Mucosa of gallbladder (tissue), 1 donor: ENCODE results near the gene SMG9. TPM values are rescaled to one million over a fixed set of nuclear protein-coding genes. Genes with fewer than 3 reads are reported as not detected.
"Not testable (repeated sequence)": the region's sequence is repeated elsewhere in the genome, so short reads cannot be mapped to it uniquely, and the experiment has no call there.

Experiments
- DNase-seq: peaks from one replicate; pipeline ENCODE4 v3.0.0-alpha.2; 2020; ENCODE audit warnings: low spot score
- total RNA-seq: library from RNA; stranded (reverse); gene quantifications from one replicate; pipeline ENCODE4 v1.2.1, GENCODE V29; 2021
- donor health status: DM: no; HTN: no; CAD: no.

SMG9 gene
- total RNA-seq, 1 donor from 2014 or later = 71.4 TPM

DNA sequence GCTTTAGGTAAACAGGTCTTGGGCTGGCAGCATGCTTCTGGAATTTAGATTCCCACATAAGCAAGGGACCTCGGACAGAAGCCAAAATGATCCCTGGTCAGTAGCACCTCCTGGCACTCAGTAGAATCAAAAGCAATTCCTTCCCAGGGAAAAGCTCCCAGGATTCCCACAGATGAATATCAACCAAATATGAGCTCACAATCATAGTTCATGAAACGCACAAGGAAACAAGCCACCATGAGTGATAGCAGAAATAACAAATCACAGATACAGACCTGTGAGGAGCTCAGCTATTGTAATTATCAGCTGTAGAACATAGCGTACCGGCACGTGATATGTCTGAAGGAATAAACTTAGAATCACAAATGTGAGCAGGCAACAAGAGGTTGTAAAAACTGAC is 63.0 kb downstream of the SMG9 start:
- DNase-seq = no peak

DNA sequence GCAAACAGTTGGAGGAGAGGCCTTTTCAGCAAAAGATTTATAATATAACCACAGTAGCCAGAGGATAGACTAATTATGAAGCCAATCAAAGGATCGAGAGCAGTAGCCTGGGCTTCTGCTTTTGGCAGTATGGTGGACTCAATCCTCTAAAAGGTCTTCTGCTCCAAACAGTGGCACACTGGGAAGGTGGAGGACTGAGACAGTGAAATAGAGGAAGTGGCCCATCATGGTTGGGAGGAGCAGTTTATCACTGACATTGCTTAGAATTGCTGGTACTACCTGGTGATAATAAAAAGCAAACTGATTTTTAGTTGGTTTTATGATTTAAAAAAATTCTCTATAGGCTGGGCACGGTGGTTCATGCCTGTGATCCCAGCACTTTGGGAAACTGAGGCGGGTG is 63.9 kb downstream of the SMG9 start:
- no peak for DNase-seq

DNA sequence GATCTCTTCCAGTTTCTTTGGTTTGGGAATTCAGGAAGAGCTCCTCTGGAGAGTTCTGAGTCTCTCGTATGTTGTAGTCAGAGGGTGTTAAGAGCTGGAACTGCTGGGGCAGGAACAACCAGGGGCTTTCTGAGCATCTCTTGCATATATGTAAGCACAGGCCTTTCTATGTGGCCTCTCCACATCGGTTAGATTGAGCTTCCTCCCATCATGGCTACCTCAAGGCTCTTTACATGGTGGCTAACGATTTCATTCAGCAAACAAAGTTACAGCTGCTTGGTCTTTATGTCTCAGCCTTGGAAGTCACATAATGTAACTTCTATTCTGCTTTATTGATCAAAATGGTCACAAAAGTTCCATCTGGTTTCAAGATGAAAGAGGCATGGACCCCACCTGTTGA is 64.3 kb downstream of the SMG9 start:
- DNase-seq = no peak

DNA sequence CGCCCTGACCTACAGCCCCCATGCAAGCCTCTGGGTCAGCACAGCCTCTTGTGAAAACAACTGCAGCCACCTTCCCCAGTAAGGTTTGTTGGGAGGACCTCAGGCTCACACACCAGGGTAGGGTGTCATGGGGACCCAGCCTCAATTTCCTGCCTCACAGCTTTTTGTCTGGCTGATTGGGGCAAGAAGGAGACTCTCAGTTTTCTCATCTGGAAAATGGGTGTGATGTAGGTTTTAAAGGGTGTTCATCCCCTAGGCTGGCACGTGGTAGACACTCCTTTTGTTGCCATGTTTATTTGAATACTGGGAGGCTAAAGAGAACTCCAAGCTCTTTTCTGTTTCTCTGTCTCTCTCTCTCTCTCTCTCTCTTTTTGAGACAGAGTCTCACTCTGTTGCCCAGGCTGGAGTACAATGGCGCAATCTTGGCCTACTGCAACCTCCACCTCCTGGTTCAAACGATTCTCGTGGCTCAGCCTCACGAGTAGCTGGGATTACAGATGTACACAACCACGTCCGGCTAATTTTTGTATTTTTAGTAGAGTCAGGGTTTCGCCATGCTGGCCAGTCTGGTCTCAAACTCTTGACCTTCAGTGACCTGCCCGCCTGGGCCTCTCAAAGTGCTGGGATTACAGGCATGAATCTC is 66.6 kb downstream of the SMG9 start:
- no peak for DNase-seq

DNA sequence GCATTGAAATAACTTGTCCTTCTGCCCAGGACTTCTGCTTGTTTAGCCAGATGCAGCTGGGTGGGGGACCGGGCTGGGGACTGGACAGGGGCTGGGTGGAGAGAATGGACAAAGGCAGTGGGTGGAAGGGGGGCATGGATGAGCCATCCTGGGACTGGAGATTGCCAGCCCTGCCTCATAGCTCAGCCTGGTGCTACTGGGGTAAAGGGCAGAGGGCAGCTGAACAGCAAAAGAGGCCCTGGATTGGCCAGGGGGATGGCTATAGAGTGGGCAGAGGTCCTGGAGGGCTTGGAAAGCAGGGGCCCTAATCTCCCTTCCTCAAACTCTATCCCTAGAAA is 67.1 kb downstream of the SMG9 start:
- no peak for DNase-seq

DNA sequence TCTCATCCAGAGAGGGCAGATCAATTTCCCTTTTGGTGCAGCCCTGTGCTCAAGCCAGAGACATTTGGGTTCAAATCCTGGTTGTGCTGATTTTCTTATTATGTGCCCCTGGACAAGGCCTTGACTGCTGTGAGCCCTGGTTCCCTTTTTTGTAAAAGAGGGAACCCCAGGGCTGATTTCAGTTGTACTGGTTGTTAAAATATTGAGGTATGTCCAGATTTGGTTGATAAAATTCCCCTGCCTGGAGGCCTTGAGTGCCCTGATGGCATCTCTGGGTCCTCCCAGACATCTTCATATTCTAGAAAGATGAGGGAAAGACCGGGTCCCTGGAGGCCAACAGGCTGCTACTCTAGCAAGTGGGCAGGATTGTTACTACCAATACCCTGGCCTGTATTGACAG is 70.4 kb downstream of the SMG9 start:
- no peak for DNase-seq

DNA sequence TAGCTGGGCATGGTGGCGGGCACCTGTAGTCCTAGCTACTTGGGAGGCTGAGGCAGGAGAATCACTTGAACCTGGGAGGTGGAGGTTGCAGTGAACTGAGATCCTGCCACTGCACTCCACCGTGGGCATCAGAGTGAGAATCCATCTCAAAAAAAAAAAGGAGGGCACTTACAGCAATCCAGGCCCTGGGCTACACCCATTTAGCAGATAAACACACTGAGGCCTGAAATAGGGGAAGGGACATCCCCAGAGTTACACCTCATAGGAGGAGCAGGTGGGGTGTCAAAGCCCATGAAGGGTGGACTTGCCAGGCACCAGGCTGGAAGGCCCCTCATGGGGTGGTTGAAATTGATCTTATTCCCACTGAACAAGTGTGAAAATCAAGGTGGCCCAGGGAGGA is 70.9 kb downstream of the SMG9 start:
- DNase-seq = no peak

DNA sequence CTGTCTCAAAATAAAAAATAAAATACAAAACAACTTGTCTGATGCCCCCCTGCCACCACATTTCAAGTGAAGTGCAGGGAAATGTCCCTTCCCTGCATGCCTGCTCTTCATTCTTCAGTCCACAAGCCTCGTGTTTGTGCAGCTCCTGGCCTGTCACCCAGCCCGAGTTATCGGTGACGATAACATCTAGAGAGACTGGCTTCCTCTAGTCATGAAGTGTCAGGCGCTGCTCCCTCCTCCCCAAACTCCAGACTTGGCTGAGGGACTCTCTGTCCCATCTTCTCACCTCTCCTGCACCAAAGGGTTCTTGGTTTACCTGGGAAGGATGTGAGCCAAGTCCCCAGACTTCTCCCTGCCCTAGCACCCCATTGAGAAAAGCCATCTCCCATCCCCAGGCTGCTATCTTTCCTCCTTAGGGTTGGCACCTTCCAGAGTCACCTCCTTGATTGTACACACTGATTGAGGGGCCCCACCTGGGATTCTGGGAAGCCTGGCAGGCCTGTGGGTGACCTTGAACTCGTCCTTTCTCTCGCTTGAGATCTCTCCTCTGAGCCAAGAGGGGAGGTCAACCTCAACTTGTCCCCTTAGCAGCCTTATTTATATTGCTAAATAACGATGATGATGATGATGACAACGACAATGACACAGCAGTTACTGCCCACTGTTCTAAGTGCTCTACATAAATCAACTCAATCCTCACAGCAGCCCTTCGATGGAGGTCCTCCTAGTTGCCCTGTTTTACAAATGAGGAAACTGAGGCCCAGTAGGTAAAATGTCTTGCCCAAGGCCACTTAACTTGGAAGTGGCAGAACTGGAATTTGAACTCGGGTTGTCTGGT is 71.7 kb downstream of the SMG9 start:
- DNase-seq = no peak

DNA sequence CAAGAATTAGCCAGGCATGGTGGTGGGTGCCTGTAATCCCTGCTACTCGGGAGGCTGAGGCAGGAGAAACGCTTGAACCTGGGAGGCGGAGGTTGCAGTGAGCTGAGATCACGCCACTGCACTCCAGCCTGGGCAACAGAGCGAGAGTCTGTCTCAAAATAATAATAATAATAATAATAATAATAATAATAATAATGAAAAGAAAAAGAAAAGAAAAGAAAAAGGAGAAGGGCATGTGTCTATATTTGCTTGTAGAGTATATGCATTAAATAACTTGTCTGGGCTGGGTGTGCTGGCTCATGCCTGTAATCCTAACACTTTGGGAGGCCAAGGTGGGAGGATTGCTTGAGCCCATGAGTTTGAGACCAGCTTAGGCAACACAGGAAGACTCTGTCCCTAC is 72.5 kb downstream of the SMG9 start:
- DNase-seq = not testable (repeated sequence)

DNA sequence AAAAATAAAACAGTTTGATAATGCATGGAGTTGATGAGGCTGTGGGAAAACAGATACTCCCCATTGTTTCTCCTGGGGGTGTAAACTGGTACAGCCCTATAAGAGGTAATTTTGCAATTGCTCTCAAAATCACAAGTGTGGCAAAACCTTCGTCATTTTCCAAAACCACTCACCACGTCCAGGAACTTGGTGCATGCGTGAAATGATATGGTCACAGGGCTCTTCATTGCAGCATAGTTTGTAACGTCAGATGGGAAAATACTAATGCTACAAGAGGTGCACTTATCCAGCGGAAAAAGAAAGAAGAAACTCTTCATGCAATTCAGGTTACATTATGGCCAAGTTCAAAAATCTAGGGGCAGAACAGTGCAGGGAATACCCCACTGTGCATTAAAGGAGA is 72.9 kb downstream of the SMG9 start:
- DNase-seq = no peak

DNA sequence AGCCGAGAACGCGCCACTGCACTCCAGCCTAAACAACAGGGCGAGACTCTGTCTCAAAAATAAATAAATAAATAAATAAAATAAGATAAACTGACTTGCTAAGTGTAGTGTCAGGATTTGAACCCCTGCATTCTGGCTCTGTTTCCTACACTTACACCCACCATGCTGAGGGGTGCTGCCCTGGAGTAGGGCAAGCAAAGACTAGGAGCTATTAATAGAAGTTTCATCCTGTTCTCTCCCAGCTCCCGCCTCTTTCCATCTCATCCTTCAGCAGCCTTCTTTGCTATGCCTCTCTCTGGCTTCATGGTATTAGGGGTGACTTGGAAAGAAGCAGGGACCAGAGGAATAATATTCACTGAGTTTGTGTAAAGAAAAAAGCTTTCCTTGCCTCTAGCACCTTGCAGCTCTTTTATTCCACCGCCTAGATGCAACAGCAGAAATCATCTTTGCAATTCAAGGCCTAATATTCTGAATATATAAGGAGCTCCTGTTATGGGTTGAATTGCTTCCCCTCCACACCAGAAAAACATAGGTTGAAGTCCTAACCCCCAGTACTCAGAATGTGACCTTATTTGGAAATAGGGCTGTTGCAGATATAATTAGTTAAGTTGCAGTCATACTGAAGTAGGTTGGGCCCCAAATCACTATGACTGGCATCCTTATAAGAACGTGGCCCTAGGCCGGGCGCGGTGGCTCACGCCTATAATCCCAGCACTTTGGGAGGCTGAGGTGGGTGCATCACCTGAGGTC is 76.1 kb downstream of the SMG9 start:
- no peak for DNase-seq

Other genes with a start within 250 kb of the SMG9 start
- 55.4 TPM for gene ETHE1, start 227.8 kb downstream of the SMG9 start, total RNA-seq
- 4.1 TPM for gene ZNF575, start 221.8 kb downstream of the SMG9 start, total RNA-seq
- 33.6 TPM for gene XRCC1, start 179.4 kb downstream of the SMG9 start, total RNA-seq
- gene PINLYP, start 179.2 kb downstream of the SMG9 start, total RNA-seq = 13.3 TPM
- gene IRGQ, start 158.8 kb downstream of the SMG9 start, total RNA-seq = 35.7 TPM
- gene ZNF576, start 158.4 kb downstream of the SMG9 start, total RNA-seq = 17.9 TPM
- 0.52 TPM for gene SRRM5, start 142.9 kb downstream of the SMG9 start, total RNA-seq
- gene ZNF428, start 135.3 kb downstream of the SMG9 start, total RNA-seq = 54.4 TPM
- 20.6 TPM for gene CADM4, start 115.1 kb downstream of the SMG9 start, total RNA-seq
- gene PLAUR, start 84.8 kb downstream of the SMG9 start, total RNA-seq = 46.3 TPM
- not detected for gene IRGC, start 38.9 kb downstream of the SMG9 start, total RNA-seq
- 10.5 TPM for gene KCNN4, start 26.0 kb upstream of the SMG9 start, total RNA-seq
- 1.6 TPM for gene LYPD5, start 47.5 kb upstream of the SMG9 start, total RNA-seq
- 10.3 TPM for gene ZNF283, start 72.4 kb upstream of the SMG9 start, total RNA-seq
- 5.6 TPM for gene ZNF404, start 129.0 kb upstream of the SMG9 start, total RNA-seq
- gene ZNF45, start 180.3 kb upstream of the SMG9 start, total RNA-seq = 17.6 TPM
- 7.5 TPM for gene ZNF221, start 196.3 kb upstream of the SMG9 start, total RNA-seq
- 7.6 TPM for gene ZNF155, start 229.2 kb upstream of the SMG9 start, total RNA-seq
- 5.7 TPM for gene ZNF230, start 248.0 kb upstream of the SMG9 start, total RNA-seq